Renal cortex interstitium (tissue), 11 donors: ENCODE measurements around the gene SLAMF6. TPM values are rescaled to one million over a fixed set of nuclear protein-coding genes. Genes with fewer than 3 reads are reported as not detected.

Experiments used
- DNase-seq, 11 donors: peaks; one replicate each; pipeline ENCODE4 v3.0.0-alpha.2; 2013; ENCODE audit warnings: low read depth in 9 of 11, low spot score in 4 of 11; ENCODE audit errors: extremely low read depth in 1 of 11
- polyA plus RNA-seq, 3 donors: library from polyadenylated mRNA; unstranded; fragments of 120-200 nt; gene quantifications; one replicate each; pipeline ENCODE4 v1.2.1, GENCODE V29; 2013; ENCODE audit not compliant: insufficient read length in 3 of 3

The SLAMF6 gene
- polyA plus RNA-seq, 3 donors, result 0.04 to 0.11 (median 0.11) TPM

GRCh38 chr1:160449494-160449893, 73.6 kb downstream of the SLAMF6 start:
- no peak for DNase-seq

GRCh38 chr1:160446945-160447600, 76.0 kb downstream of the SLAMF6 start:
- DNase-seq, result no peak

- no peak for DNase-seq
Observed at GRCh38 chr1:160439718-160440117, 83.3 kb downstream of the SLAMF6 start.

GRCh38 chr1:160438935-160439334, 84.1 kb downstream of the SLAMF6 start:
- no peak for DNase-seq

- no peak for DNase-seq
Observed at GRCh38 chr1:160438317-160438918, 84.6 kb downstream of the SLAMF6 start.

- no peak for DNase-seq
Observed at GRCh38 chr1:160437432-160438316, 85.4 kb downstream of the SLAMF6 start.

- DNase-seq, result no peak
Observed at GRCh38 chr1:160436966-160437365, 86.1 kb downstream of the SLAMF6 start.

Other genes with a start within 250 kb of the SLAMF6 start
- 10 to 100 TPM; 79.0 to 88.5 (median 80.8) TPM for gene PEX19, start 238.1 kb downstream of the SLAMF6 start, polyA plus RNA-seq
- gene COPA, start 180.0 kb downstream of the SLAMF6 start, polyA plus RNA-seq, result 100 to 1,000 TPM; 157 to 174 (median 165) TPM
- gene NCSTN, start 179.9 kb downstream of the SLAMF6 start, polyA plus RNA-seq, result 100 to 1,000 TPM; 150 to 170 (median 150) TPM
- gene NHLH1, start 156.2 kb downstream of the SLAMF6 start, polyA plus RNA-seq, result under 1 TPM; 0.09 to 0.24 (median 0.12) TPM
- 10 to 100 TPM; 31.7 to 35.3 (median 35.0) TPM for gene VANGL2, start 122.7 kb downstream of the SLAMF6 start, polyA plus RNA-seq
- gene CD84, start 56.2 kb upstream of the SLAMF6 start, polyA plus RNA-seq, result 1 to 10 TPM in 2 of 3 donors, under 1 TPM in 1; 0.85 to 1.3 (median 1.2) TPM
- gene SLAMF1, start 123.8 kb upstream of the SLAMF6 start, polyA plus RNA-seq, result under 1 TPM; 0.04 to 0.19 (median 0.09) TPM
- gene CD48, start 188.6 kb upstream of the SLAMF6 start, polyA plus RNA-seq, result 1 to 10 TPM; 1.4 to 1.7 (median 1.5) TPM
- under 1 TPM; 0.33 to 0.40 (median 0.33) TPM for gene SLAMF7, start 216.0 kb upstream of the SLAMF6 start, polyA plus RNA-seq